Activated naive CD8-positive, alpha-beta T cell treated with anti-CD3 and anti-CD28 coated beads for 36 hours (primary cell): Measurements from ENCODE around the gene C4orf46. TPM values are rescaled to one million over a fixed set of nuclear protein-coding genes. Genes with fewer than 3 reads are reported as not detected.

Source experiments
- DNase-seq: peaks from one replicate; pipeline ENCODE4 v3.0.0; 2021
- H3K27ac Mint-ChIP-seq: one replicate; pipeline ENCODE4 v1.8.0; 2022; ENCODE audit warnings: mild to moderate bottlenecking, moderate library complexity, mixed read lengths
- H3K27me3 Mint-ChIP-seq: one replicate; pipeline ENCODE4 v1.8.0; 2022; ENCODE audit warnings: mild to moderate bottlenecking, mixed read lengths
- H3K36me3 Mint-ChIP-seq: one replicate; pipeline ENCODE4 v1.8.0; 2021; ENCODE audit warnings: mild to moderate bottlenecking, mixed read lengths
- H3K4me1 Mint-ChIP-seq: one replicate; pipeline ENCODE4 v1.8.0; 2021; ENCODE audit warnings: mixed read lengths
- H3K4me3 Mint-ChIP-seq: one replicate; pipeline ENCODE4 v1.8.0; 2022; ENCODE audit warnings: mild to moderate bottlenecking, moderate library complexity, mixed read lengths
- H3K9me3 Mint-ChIP-seq: one replicate; pipeline ENCODE4 v1.8.0; 2022; ENCODE audit warnings: mixed read lengths
- total RNA-seq, 2 experiments: library from RNA; stranded (reverse); gene quantifications; one replicate each; pipeline ENCODE4 v1.2.3, GENCODE V29; 2021

Gene C4orf46
- total RNA-seq, 2 experiments from 2014 or later, result 18.9 to 20.9 TPM

- Mint-ChIP-seq H3K4me3 (no peak overlapping the region), H3K4me1 (no peaks in the 10 kb centered on the region), H3K36me3 (no peaks in the 10 kb centered on the region), H3K27ac (no peak overlapping the region), H3K27me3 (peaks cover 18% of the 10 kb centered on the region), H3K9me3 (no peaks in the 10 kb centered on the region)
- no peak for DNase-seq
Measured at GRCh38 chr4:158622251-158622650, 49.4 kb downstream of the C4orf46 start.

GRCh38 chr4:158621729-158622128, 50.0 kb downstream of the C4orf46 start:
- Mint-ChIP-seq H3K27me3 (peaks cover 18% of the 10 kb centered on the region), H3K4me1 (no peaks in the 10 kb centered on the region), H3K36me3 (no peaks in the 10 kb centered on the region), H3K9me3 (no peaks in the 10 kb centered on the region), H3K27ac (no peak overlapping the region), H3K4me3 (no peak overlapping the region)
- no peak for DNase-seq

GRCh38 chr4:158617956-158618355, 53.7 kb downstream of the C4orf46 start:
- Mint-ChIP-seq H3K27me3 (peaks cover 24% of the 10 kb centered on the region), H3K36me3 (no peaks in the 10 kb centered on the region), H3K27ac (no peak overlapping the region), H3K4me3 (no peak overlapping the region), H3K4me1 (no peaks in the 10 kb centered on the region), H3K9me3 (no peaks in the 10 kb centered on the region)
- no peak for DNase-seq

Other genes with a start within 250 kb of the C4orf46 start
- gene RXFP1, start 150.0 kb downstream of the C4orf46 start, total RNA-seq, result not detected
- gene ETFDH, start 409 bp upstream of the C4orf46 start, total RNA-seq, result 10 to 100 TPM; 28.5 to 29.0 TPM
- gene PPID, start 51.5 kb upstream of the C4orf46 start, total RNA-seq, result 10 to 100 TPM; 70.8 to 78.2 TPM
- 10 to 100 TPM; 10.9 to 11.5 TPM for gene FNIP2, start 97.1 kb upstream of the C4orf46 start, total RNA-seq